Activated CD8-positive, alpha-beta T cell treated with anti-CD3 and anti-CD28 coated beads for 36 hours (primary cell): ENCODE measurements around the gene PON1. TPM values are rescaled to one million over a fixed set of nuclear protein-coding genes. Genes with fewer than 3 reads are reported as not detected.

Experiments used
- ATAC-seq: fragments of 200-7000 bp; cut with Tn5 transposase; one replicate; pipeline ENCODE4 v1.10.0; 2021; ENCODE audit warnings: mild to moderate bottlenecking, moderate library complexity
- CTCF ChIA-PET: fragments of 350-600 bp; sonication (Branson Sonifier 250); formaldehyde crosslinking; loops from one replicate; lab custom pipeline; 2021; ENCODE audit warnings: antibody characterized with exemption; lab: Charles Lee
- POLR2A ChIA-PET: fragments of 350-600 bp; sonication (Branson Sonifier 250); formaldehyde crosslinking; loops from one replicate; lab custom pipeline; 2021; ENCODE audit warnings: antibody characterized with exemption; lab: Charles Lee
- DNase-seq: peaks from one replicate; pipeline ENCODE4 v3.0.0-alpha.2; 2020
- H3K27ac Mint-ChIP-seq: one replicate; pipeline ENCODE4 v1.8.0; 2021; ENCODE audit warnings: mild to moderate bottlenecking, mixed read lengths
- H3K27me3 Mint-ChIP-seq: one replicate; pipeline ENCODE4 v1.8.0; 2021; ENCODE audit warnings: mixed read lengths
- H3K36me3 Mint-ChIP-seq: one replicate; pipeline ENCODE4 v1.8.0; 2021; ENCODE audit warnings: low read depth, mixed read lengths
- H3K4me1 Mint-ChIP-seq: one replicate; pipeline ENCODE4 v1.8.0; 2021; ENCODE audit warnings: low read depth, mixed read lengths
- H3K4me3 Mint-ChIP-seq: one replicate; pipeline ENCODE4 v1.8.0; 2021; ENCODE audit warnings: mild to moderate bottlenecking, moderate library complexity, mixed read lengths
- H3K9me3 Mint-ChIP-seq: one replicate; pipeline ENCODE4 v1.8.0; 2021; ENCODE audit warnings: mixed read lengths
- intact Hi-C: fragments of 100-400 bp; cut with micrococcal nuclease; formaldehyde crosslinking; loops from one replicate; pipeline ENCODE4 v1.10.0; 2022
- total RNA-seq, 2 experiments: library from RNA; stranded (reverse); gene quantifications; one replicate each; pipeline ENCODE4 v1.2.3, GENCODE V29; 2021
- TF ChIP-seq, protein P1 (sequence below): fragments of 200-600 bp; IDR thresholded peaks from one replicate; pipeline ENCODE4 v1.8.0; 2022; ENCODE audit warnings: antibody characterized with exemption, mild to moderate bottlenecking

Gene PON1
- total RNA-seq, 2 experiments from 2014 or later, result not detected

DNA sequence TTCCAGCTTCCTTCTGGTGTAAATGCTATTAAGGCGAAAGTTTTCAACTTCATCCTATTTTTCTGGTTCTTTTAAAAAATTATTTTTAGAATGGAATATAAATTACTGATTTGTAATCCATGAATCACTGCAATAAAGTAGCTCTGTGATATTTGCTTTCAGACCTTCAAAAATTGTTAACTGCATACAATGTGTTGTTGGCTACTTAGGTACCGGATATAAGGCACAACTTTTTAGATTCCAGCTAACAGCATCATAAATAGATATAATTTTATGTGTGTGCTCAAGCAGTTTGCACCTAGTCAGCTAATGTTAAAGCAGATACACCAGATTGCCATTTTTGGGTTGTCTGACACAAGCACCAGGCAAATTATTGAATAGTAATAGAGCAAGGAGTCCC, 58.7 kb downstream of the PON1 start:
- no peak overlapping the region for H3K4me3 Mint-ChIP-seq

DNA sequence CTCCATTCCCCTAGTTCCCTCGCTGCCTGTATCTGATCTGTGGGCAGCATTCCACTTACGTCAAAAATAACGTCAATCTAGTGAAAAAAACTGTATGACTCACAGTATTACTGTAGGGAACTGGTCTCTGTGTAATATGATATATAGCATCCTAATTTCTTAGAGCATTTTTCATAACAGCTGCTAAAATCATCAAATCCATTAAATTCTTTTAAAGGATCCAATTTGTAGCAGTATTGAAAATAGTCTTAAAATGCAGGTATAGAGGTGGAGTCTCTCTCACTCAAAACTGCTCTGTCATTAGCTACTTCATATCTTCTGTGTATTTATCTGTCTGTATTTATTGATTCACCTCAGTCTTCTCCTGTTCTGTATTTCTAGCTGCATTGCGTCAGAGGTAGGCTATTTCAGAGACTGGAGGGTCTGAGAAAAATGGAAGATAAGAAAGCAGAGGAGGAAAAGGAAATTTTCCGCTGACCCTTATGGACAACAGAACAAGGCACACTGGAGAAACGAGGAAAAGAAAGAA, 59.9 kb downstream of the PON1 start:
- no peak for DNase-seq
- Mint-ChIP-seq H3K4me1 (no peaks in the 10 kb centered on the region), H3K9me3 (no peaks in the 10 kb centered on the region), H3K36me3 (no peaks in the 10 kb centered on the region), H3K4me3 (no peak overlapping the region), H3K27ac (no peak overlapping the region), H3K27me3 (peaks cover 3% of the 10 kb centered on the region)
- intact Hi-C loops, result no loop called here
- POLR2A ChIA-PET, result no interaction called here
- no peak for ATAC-seq
- CTCF ChIA-PET, result interaction anchor here (1.4 kb wide), 1 partner anchor 18 kb away, joined by 4 read pairs; no protein-coding TSS in a partner anchor
- TF ChIP-seq, protein P1, sequence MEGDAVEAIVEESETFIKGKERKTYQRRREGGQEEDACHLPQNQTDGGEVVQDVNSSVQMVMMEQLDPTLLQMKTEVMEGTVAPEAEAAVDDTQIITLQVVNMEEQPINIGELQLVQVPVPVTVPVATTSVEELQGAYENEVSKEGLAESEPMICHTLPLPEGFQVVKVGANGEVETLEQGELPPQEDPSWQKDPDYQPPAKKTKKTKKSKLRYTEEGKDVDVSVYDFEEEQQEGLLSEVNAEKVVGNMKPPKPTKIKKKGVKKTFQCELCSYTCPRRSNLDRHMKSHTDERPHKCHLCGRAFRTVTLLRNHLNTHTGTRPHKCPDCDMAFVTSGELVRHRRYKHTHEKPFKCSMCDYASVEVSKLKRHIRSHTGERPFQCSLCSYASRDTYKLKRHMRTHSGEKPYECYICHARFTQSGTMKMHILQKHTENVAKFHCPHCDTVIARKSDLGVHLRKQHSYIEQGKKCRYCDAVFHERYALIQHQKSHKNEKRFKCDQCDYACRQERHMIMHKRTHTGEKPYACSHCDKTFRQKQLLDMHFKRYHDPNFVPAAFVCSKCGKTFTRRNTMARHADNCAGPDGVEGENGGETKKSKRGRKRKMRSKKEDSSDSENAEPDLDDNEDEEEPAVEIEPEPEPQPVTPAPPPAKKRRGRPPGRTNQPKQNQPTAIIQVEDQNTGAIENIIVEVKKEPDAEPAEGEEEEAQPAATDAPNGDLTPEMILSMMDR, result no peak

More for the DNA sequence above, 58.7 kb downstream of the PON1 start:
- DNase-seq (no peak), ATAC-seq (no peak)
- TF ChIP-seq, protein P1, result no peak
- Mint-ChIP-seq H3K9me3 (no peaks in the 10 kb centered on the region), H3K27ac (no peak overlapping the region), H3K27me3 (peaks cover 3% of the 10 kb centered on the region), H3K36me3 (no peaks in the 10 kb centered on the region), H3K4me1 (no peaks in the 10 kb centered on the region)
- POLR2A ChIA-PET, result interaction anchor here (0.6 kb wide), 1 partner anchor 84 kb away, joined by 5 read pairs; no protein-coding TSS in a partner anchor
- intact Hi-C loops, result no loop called here
- CTCF ChIA-PET, result interaction anchor here (1.4 to 1.9 kb wide), 2 partner anchors 19 kb away, joined by 4 to 6 read pairs; no protein-coding TSS in a partner anchor

DNA sequence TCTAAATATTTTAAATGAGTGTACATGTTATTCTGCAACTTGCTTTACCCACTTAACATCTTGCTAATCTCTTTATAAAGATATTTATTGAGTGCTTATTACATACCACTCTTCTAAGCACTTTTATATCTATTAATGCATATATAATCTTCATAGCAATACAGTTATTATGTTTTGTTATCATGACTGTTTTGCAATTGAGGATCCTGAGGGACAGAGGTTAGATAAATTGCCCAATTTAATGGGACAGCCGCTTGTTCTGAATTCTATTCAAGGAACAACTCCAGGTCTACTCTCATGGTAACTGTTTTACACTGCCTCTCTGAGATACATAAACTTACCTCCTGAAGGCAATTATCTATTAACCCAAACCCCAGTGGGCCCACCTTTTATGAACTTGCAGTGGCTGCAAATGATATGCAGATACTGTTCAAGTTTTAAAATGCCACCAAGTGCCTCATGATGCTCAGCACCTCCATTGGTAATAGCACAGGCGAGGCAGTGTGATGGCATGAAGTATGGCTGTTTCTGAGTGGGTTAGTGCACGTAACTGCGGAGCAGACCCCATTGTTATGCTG, 60.5 kb downstream of the PON1 start:
- Mint-ChIP-seq H3K4me3 (no peak overlapping the region), H3K27me3 (peaks cover 3% of the 10 kb centered on the region), H3K27ac (no peak overlapping the region), H3K9me3 (no peaks in the 10 kb centered on the region), H3K4me1 (no peaks in the 10 kb centered on the region), H3K36me3 (no peaks in the 10 kb centered on the region)
- TF ChIP-seq, protein P1, result no peak
- intact Hi-C loops, result no loop called here
- CTCF ChIA-PET, result no interaction called here
- POLR2A ChIA-PET, result no interaction called here
- ATAC-seq, result no peak
- no peak for DNase-seq

DNA sequence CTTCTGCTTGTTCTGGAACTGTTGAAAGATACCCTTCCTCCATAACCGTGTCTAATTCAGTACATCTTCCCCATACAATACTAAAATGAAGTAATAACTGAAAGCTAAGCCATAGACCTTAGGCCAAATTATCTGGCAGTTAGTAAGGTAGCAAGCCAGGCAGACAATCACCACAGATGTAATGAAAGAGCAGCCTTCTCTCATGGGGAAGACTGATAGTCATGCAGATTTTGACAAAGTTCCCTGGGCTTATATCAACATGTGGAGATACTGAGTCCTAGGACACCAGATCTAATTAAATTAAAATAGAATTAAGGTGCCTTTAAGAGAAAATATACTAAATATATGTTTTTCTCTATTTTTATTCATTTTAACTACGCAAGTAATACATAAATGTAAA, 61.5 kb downstream of the PON1 start:
- no peak overlapping the region for H3K4me3 Mint-ChIP-seq

DNA sequence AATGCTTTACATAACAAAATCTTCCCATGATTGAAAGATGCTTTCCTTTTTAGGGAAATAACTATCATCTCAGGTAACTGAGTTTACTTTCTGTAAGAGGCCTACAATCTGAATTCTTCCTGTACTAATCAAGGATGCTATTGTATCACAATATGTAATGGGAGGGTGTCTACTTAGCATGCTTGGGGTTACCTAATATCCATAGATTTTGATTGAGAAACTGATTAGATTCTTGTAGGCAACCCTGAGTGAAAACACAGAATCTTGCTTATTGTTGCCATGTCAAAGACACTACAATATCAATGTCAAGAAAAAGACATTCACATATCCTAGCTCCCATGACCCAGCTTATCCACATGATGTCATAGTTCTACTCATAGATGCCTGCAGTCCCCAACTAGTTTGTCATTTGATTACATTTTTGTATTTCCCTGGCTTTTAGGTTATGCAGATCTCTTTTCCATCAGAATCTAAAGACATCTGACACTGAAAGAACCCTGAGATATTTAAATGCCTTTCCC, 62.4 kb downstream of the PON1 start:
- Mint-ChIP-seq H3K27me3 (peaks cover 2% of the 10 kb centered on the region), H3K4me1 (no peaks in the 10 kb centered on the region), H3K9me3 (no peaks in the 10 kb centered on the region), H3K36me3 (no peaks in the 10 kb centered on the region), H3K4me3 (no peak overlapping the region), H3K27ac (no peak overlapping the region)
- POLR2A ChIA-PET, result no interaction called here
- ATAC-seq (no peak), DNase-seq (no peak)
- CTCF ChIA-PET, result no interaction called here
- TF ChIP-seq, protein P1, result no peak
- intact Hi-C loops, result no loop called here

More for the DNA sequence above, 61.5 kb downstream of the PON1 start:
- no peaks in the 10 kb centered on the region for H3K36me3 Mint-ChIP-seq
- H3K27me3 Mint-ChIP-seq, result peaks cover 2% of the 10 kb centered on the region
- ChIA-PET CTCF (no interaction called here), POLR2A (no interaction called here)
- no peaks in the 10 kb centered on the region for H3K9me3 Mint-ChIP-seq
- intact Hi-C loops, result no loop called here
- ATAC-seq (no peak), DNase-seq (no peak)
- H3K4me1 Mint-ChIP-seq, result no peaks in the 10 kb centered on the region
- TF ChIP-seq, protein P1, result no peak
- H3K27ac Mint-ChIP-seq, result no peak overlapping the region
